Raji (cell line): ENCODE measurements around the gene ACBD6.

Experiments
- POLR2A ChIP-seq: IDR thresholded peaks from 2 replicates; pipeline ENCODE4 v1.6.1; 2011; ENCODE audit warnings: low read depth, low read length, control low read depth; ENCODE audit not compliant: insufficient read depth

ACBD6 gene, protein sequence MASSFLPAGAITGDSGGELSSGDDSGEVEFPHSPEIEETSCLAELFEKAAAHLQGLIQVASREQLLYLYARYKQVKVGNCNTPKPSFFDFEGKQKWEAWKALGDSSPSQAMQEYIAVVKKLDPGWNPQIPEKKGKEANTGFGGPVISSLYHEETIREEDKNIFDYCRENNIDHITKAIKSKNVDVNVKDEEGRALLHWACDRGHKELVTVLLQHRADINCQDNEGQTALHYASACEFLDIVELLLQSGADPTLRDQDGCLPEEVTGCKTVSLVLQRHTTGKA

DNA sequence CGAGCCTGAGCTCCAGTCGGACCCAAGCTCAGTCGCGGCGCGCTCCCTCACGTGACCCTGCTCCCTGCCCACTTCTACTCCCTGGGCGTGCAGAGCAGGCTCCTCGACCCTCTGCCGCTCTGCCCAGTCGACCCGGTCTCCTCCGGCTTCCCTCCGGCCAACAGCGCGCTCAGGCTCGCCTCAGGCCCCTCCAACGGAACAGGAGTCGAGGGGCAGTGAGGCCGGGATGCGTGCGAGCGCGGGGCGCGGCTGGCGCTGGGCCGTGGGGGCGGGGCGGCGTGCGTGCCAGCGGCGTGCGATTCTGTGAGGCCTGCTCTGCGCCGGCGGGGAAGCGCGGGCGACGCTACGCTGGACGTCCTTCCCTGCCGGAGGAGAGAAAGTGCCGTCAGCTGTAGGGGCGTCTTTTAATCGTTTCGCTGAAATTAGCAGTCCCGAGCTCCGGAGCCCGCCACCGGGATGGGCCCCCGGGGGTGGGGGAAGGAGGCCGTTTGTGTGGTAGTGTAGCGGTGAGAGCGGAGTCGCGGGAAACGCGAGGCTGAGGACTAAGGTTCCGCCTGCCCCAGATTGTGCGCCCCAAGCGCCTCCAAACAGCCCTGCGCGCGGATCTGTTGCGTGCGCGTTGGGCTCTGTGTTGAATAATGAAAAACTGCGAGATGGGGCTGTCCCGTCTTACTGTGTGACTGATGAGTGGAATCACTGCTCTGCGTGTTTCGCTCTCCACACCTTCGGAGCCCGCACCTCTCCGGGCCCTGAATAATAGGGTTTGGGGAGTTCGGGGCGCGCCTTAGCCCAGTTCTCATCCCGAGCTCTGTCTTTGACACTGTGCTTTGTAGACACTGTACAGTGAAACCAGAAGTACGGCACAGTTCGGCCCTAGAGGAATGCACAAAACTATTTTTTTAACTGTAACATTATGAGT is at the start of gene ACBD6:
Gene ACBD6, minus strand, starts transcription at position 217 of the 919 bp plus-strand sequence. CDS start 311 bp downstream, outside the sequence.
- TF ChIP-seq POLR2A, result peak; percentile 75

DNA sequence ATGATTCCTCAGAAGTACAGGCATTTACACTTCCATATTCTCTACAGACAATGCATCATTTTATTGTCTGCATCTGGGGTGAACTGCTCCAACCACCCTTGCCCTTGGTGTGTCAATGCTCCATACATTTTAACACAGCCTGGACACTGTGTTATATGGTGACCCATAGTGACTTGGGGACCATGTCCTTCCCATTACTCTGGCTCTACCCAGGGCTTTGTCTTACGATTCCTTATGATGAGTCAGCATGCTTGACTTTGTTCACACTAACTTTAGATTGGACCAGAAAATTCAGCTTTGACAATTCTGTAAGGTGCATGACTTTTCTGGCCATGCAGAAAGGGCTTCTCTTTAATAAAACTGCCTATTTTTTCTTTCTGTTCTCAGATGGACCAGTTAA is 49.6 kb upstream of the ACBD6 start:
- TF ChIP-seq POLR2A, result no peak

DNA sequence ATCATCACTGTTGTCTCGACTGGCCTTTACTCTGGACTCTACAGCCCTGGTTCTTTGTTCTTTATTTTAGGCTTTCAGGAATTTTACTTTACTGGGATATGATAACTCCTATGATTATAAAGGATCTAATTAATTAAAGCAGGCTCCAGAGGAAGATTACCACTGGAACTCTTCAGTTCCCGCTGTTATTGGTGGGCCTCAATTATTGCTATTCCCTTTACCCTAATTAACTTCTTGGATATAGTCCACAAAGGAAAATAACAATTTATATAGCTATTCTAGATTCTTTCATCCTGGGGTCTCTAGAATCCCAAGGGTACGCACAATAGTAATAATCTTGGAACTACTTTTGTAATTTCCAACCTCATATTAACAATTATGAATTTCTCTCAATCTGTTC is 47.9 kb upstream of the ACBD6 start:
- TF ChIP-seq POLR2A, result no peak

DNA sequence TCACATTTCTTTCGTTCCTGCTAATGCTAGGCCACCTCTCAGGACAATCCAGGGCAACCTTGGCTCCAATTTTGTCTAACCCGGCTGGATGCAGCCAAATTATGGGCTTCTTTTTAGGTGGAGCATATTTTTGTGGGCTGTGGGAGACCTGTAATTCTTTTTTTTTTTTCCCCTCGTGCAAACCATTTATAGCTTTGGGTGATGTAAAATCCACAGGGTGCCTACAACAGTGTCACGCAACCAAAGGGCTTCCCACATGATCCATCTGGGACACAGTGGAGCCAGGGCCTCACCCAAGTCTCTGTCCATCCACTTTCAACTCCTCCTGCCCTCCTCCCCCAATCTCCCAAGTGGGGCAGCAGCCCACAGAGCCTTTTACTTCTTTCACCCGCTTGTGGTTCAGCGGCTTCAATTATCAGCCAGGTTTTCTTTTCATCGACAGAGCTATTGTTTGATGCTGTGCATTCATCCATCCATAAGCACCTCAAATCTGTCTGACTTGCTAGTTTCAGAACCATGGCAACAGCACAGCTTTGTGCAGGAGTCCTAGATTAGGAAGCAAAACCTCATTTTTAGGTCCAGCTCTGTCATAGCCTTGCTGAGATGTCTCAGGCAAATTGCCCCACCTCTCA is 46.4 kb upstream of the ACBD6 start:
- TF ChIP-seq POLR2A, result no peak

DNA sequence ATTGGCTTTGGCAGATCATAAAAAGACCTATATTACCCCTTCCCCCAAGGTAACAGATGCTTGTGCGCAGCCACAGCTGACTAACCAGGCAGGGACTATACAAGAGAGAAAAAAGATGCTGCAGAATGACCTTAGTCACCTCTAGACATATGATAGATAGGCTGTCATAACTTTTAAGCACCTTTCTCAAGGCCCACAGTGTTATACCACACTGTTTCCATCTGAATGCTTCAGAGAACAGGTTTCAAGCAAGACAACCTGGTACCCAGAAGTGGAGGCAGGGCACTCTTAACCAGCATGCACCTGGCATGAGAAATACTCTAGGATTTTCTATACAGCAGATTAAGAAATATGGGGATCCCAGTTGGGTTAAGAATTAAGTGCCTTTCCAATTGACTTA is 43.6 kb upstream of the ACBD6 start:
- no peak for TF ChIP-seq POLR2A

DNA sequence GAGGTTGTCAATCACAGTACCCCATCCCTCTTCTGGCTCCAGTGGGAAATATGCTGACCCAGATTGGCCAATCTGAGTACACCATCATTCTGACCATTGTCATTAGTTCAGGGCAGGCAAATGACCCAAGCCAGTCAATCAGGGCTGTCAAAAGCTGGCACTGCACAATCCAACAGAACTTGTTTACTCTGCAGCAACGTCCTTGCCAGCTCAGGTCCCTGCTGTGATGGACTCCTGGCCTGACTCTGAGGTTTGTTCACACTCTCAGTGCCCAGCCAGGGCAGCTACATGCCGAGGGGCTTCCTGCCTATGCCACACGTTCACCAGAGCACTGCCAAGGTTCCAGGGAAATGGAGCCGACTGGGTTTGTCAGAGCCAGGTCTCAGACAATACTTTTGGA is 41.7 kb upstream of the ACBD6 start:
- no peak for TF ChIP-seq POLR2A

DNA sequence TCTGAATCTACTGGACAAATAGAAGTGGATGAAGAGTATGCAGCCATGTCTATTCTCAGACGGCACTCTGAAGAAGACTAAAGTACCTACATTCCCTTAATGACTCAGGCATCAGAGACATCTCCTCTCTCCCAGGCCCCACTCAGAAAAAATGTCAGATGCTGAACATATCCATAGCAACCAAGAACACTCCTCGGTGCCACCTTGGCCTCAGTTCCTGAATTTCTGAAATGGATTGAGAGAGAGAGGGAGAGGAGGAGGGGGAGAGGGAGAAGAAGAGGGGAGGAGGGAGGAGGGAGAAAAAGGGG is 40.4 kb upstream of the ACBD6 start:
- TF ChIP-seq POLR2A, result no peak

DNA sequence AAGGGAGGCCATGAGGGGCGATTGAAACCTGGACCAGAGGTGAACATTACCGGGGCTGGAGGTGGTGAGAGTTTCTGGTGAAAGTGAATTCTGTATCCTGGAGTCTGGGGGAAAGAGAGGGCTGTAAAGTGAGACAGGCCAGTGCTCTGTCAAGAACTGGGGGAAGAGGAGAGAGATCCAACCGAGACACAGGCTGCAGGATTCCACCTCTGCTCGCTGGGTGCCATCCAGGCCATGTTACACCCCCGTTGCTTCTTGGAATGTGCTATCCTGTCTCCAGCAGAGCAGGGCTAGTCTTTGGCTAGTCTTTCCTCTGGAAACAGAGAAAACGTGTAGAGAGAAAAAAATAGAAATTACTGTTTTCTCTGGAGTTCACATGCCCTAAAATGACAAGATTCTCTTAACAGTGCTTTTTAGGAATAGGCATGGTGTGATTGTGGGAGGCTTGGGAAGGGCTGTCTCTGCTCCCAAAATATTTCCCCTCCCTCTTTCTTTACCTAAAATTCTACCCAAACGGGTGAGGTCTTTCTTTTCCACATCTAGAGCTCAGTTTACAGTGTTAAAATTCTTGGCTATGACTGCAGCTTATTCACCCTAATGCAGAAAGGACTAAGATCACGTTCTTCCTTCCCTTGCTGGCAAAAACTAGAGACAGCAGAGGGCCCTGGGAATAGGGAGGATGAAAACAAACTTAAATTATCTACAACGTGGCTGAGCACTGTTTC is 39.9 kb upstream of the ACBD6 start:
- no peak for TF ChIP-seq POLR2A

DNA sequence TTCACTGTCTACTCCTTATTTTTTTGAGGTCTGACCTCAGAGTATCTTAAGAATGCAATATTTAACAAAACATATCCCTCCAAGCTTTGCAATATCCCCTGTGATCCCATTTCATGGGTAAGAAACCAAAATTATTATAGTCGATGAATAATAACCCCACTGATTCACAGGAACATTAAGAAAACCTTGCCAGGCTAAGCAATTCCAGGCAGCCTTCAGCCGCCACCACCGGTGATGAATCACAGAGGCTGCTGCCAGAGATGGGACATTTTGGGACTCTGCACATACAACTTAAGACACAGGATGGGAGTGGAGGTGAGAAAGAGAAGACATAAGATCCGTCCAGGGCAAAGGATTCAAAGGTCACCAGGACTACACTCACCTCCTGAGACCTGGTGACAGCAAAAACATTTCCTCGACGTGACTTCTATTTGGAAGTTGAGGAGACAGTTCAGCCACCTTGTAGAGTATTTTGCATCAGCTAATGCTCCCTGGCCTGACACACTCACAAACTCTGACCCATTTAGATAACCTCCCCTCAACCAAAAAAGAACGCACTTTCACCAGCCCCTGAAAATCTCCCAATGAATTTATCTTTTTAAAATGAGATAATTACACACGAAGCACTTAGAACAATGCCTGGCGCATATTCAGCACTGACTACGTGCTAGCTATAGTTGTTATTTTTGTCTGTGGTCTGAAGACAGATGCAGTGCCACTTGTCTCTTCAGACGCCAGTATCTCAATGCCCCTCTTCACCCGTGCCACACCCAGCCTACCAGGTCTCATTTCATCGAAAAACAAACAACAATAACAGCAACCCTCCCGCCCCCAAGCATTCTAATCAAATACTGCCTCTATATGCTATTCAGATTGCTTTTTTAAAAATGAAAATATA is 38.6 kb upstream of the ACBD6 start:
- TF ChIP-seq POLR2A, result no peak

DNA sequence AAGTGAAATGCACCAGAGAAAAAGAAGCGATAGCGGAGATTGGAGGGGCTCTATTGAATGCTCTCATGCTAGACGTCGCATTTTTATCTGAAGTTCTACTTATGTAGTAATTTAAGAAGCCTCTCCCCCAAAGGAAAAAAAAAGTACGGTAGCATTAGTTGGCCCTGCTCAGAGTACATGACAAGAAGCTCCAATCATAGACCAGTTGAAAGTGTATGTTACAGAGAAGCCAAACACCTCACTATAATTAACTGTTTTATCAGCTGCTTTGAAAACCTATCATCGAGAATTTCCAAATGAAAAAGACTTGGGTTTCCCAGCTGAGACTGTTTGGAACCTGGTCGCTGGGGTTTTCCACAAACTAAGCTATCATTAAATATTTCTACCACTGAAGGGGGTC is 36.8 kb upstream of the ACBD6 start:
- TF ChIP-seq POLR2A, result no peak

DNA sequence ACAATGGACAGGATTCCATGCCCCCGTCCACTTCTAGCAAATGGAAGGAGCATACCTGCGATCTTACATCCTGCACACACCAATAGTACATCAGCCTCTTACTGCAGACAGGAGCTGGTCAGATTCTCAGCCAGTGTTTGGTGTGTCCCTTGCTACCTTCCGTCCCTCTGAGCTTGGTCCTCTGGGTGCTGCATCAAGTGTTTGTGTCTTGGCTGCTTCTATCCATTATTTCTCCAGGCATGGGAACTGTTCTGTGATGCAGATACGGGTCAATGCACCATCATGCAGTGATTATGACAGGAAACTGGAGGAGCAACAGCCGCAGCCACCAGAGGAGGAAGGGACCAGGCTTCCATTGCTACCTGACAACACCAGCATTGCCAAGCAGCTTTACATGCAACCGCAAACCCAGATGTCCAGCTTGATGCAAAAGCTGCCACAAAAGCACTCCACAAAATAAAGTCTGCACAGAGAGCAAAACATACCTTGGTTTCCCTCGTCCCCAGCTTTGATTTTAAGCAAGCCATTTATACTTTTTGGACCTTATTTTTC is 34.5 kb upstream of the ACBD6 start:
- TF ChIP-seq POLR2A, result no peak

DNA sequence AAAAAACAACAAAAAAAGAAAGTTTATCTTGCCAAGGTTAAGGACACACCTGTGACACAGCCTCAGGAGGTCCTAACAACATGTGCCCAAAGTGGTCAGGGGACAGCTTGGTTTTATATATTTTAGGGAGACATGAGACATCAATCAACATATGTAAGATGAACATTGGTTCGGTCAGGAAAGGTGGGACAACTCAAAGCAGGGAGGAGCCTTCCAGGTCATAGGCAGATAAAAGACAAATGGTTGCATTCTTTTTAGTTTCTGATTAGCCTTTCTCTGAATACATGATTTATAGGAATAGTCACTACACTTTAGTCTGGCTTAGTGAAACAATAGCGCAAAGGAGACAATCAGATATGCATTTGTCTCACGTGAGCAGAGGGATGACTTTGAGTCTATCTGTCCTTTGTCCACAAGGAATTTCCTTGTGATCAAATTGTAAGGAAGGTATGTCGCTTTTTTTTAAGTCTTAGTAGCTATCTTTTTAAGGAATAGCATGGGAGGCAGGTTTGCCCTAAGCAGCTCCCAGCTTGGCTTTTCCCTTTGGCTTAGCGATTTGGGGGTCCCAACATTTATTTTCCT is 33.1 kb upstream of the ACBD6 start:
- TF ChIP-seq POLR2A, result no peak

DNA sequence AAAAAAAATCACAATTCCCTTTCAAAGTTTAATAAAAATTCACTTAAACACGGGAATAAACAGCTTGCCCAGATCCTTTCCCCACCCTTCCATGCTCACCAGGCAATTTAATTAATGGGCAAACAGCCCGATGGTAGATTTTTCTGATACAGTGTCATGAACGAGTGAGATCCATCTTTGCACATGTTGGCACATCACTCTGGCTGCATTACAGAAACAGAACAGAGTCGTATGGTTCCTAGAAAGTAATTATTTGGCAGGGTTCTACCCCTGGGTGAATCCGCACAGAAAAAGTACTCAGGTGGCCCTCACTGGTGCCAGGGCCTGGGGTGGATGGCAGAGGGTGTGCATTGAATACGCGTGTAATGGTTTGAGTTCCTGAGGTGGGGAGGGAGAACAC is 31.8 kb upstream of the ACBD6 start:
- no peak for TF ChIP-seq POLR2A
